Panc1 (cell line): ENCODE results near the gene ZFAND3. TPM values are rescaled to one million over a fixed set of nuclear protein-coding genes. Genes with fewer than 3 reads are reported as not detected.
"Not testable (repeated sequence)": the region's sequence is repeated elsewhere in the genome, so short reads cannot be mapped to it uniquely, and the experiment has no call there.

Experiments used
- ATAC-seq: fragments of 200-7000 bp; cut with Tn5 transposase; 2 replicates; pipeline ENCODE4 v1.9.1; 2020; ENCODE audit warnings: mild to moderate bottlenecking, moderate library complexity
- BruUV-seq: library from RNA; stranded (reverse); fragments of 400-500 nt; replicated peaks from 2 replicates; lab custom pipeline; 2021; lab: Mats Ljungman, UMichigan
- CTCF ChIA-PET: fragments of 300-600 bp; sonication (Branson Sonifier 250); formaldehyde crosslinking; loops from one replicate; lab custom pipeline; 2022; ENCODE audit warnings: antibody characterized with exemption; lab: Charles Lee
- POLR2A ChIA-PET: fragments of 300-600 bp; sonication (Branson Sonifier 250); formaldehyde crosslinking; loops from one replicate; lab custom pipeline; 2022; ENCODE audit warnings: antibody characterized with exemption; lab: Charles Lee
- DNase-seq: peaks from one replicate; pipeline ENCODE4 v3.0.0-alpha.2; 2010; ENCODE audit warnings: low read depth, low spot score
- H3K27ac ChIP-seq: 2 replicates; pipeline ENCODE4 v1.5.1; 2011; ENCODE audit warnings: mild to moderate bottlenecking, low read length, inconsistent platforms
- H3K27me3 ChIP-seq: fragments of 200-500 bp; sonication (Bioruptor generic); 2 replicates; pipeline ENCODE4 v1.6.0; 2014; ENCODE audit warnings: low read length, inconsistent platforms; ENCODE audit not compliant: control insufficient read depth, insufficient read depth
- H3K36me3 ChIP-seq: fragments of 200-500 bp; sonication (Bioruptor generic); 2 replicates; pipeline ENCODE4 v1.5.1; 2014; ENCODE audit warnings: inconsistent platforms, mild to moderate bottlenecking, low read length, moderate library complexity; ENCODE audit not compliant: control insufficient read depth, insufficient read depth
- H3K4me1 ChIP-seq: 2 replicates; pipeline ENCODE4 v1.5.1; 2011; ENCODE audit warnings: inconsistent platforms, mild to moderate bottlenecking, low read length, moderate library complexity; ENCODE audit not compliant: control insufficient read depth, insufficient read depth
- H3K4me3 ChIP-seq, 2 experiments: 2 replicates each; pipeline ENCODE4 v1.5.1; 2011 to 2012; ENCODE audit warnings: low read depth in 2 of 2, low read length in 2 of 2, mild to moderate bottlenecking in 2 of 2, inconsistent platforms in 1 of 2, moderate library complexity in 1 of 2
- H3K9me3 ChIP-seq: fragments of 200-500 bp; sonication (Bioruptor generic); 2 replicates; pipeline ENCODE4 v1.5.1; 2014; ENCODE audit warnings: low read depth, mild to moderate bottlenecking, inconsistent platforms, low read length, moderate library complexity; ENCODE audit not compliant: control insufficient read depth, insufficient read depth
- POLR2AphosphoS5 ChIP-seq: IDR thresholded peaks from 2 replicates; pipeline ENCODE4 v1.6.1; 2012; ENCODE audit warnings: mild to moderate bottlenecking, low read depth, low read length, moderate library complexity
- REST ChIP-seq, 2 experiments: IDR thresholded peaks; 2 replicates each; pipeline ENCODE4 v1.6.1; 2011 to 2012; ENCODE audit warnings: low read depth in 2 of 2, control low read depth in 1 of 2, low read length in 1 of 2, mild to moderate bottlenecking in 1 of 2, moderate library complexity in 1 of 2; ENCODE audit not compliant: insufficient read depth in 1 of 2
- SIN3A ChIP-seq: IDR thresholded peaks from 2 replicates; pipeline ENCODE4 v1.6.1; 2012; ENCODE audit warnings: low read depth, mild to moderate bottlenecking, low read length, moderate library complexity, borderline replicate concordance; ENCODE audit not compliant: insufficient read depth
- TCF7L2 ChIP-seq: IDR thresholded peaks from 2 replicates; pipeline ENCODE4 v1.6.1; 2011; ENCODE audit warnings: mild to moderate bottlenecking, low read depth, low read length, inconsistent platforms
- in situ Hi-C: cut with HindIII; loops from 2 replicates; pipeline ENCODE4 v1.10.0; 2016; ENCODE audit warnings: low sequenced_read_pairs, low pct_unique_long_range_greater_than_20kb
- intact Hi-C: fragments of 100-400 bp; cut with micrococcal nuclease; formaldehyde crosslinking; loops from one replicate; pipeline ENCODE4 v1.10.0; 2022; ENCODE audit not compliant: unreplicated experiment
- total RNA-seq: library from RNA; stranded (reverse); gene quantifications from one replicate; pipeline ENCODE4 v1.2.1, GENCODE V29; 2021; ENCODE audit not compliant: unreplicated experiment
- TF ChIP-seq, protein P1 (sequence below): fragments of 450-650 bp; IDR thresholded peaks from 2 replicates; pipeline ENCODE4 v1.5.1; 2017; ENCODE audit warnings: mild to moderate bottlenecking

Gene ZFAND3
- total RNA-seq, 1 experiment from 2014 or later: 95.9 TPM

GRCh38 chr6:37992749-37993148 is 173.2 kb downstream of the ZFAND3 start:
- H3K27me3 ChIP-seq: no peaks in the 10 kb centered on the region
- CTCF ChIA-PET: no interaction called here
- TF ChIP-seq POLR2AphosphoS5: no peak
- TF ChIP-seq, protein P1, sequence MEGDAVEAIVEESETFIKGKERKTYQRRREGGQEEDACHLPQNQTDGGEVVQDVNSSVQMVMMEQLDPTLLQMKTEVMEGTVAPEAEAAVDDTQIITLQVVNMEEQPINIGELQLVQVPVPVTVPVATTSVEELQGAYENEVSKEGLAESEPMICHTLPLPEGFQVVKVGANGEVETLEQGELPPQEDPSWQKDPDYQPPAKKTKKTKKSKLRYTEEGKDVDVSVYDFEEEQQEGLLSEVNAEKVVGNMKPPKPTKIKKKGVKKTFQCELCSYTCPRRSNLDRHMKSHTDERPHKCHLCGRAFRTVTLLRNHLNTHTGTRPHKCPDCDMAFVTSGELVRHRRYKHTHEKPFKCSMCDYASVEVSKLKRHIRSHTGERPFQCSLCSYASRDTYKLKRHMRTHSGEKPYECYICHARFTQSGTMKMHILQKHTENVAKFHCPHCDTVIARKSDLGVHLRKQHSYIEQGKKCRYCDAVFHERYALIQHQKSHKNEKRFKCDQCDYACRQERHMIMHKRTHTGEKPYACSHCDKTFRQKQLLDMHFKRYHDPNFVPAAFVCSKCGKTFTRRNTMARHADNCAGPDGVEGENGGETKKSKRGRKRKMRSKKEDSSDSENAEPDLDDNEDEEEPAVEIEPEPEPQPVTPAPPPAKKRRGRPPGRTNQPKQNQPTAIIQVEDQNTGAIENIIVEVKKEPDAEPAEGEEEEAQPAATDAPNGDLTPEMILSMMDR: no peak
- no peak for TF ChIP-seq SIN3A
- TF ChIP-seq REST (IDR thresholded peaks at IDR 0.05; ENCODE audit: insufficient read depth in 1 of 2, low read depth in 2 of 2, low read length in 1 of 2): no peak
- TF ChIP-seq TCF7L2: no peak
- no peaks in the 10 kb centered on the region for H3K36me3 ChIP-seq
- no peaks in the 10 kb centered on the region for H3K9me3 ChIP-seq
- POLR2A ChIA-PET: no interaction called here
- DNase-seq: no peak
- intact Hi-C loops (no loop called here), in situ Hi-C loops (no loop called here)
- H3K27ac ChIP-seq: no peak overlapping the region
- peaks cover 21% of the 10 kb centered on the region for H3K4me1 ChIP-seq
- ATAC-seq: no peak
- no TSS peak for BruUV-seq
- H3K4me3 ChIP-seq: no peak overlapping the region

GRCh38 chr6:37993194-37993593 is 173.7 kb downstream of the ZFAND3 start:
- POLR2A ChIA-PET, ATAC-seq, H3K27ac ChIP-seq, in situ Hi-C loops, H3K4me3 ChIP-seq, BruUV-seq, H3K27me3 ChIP-seq, H3K36me3 ChIP-seq, DNase-seq, intact Hi-C loops, H3K9me3 ChIP-seq, CTCF ChIA-PET: not testable (repeated sequence)
- peaks cover 18% of the 10 kb centered on the region for H3K4me1 ChIP-seq

DNA sequence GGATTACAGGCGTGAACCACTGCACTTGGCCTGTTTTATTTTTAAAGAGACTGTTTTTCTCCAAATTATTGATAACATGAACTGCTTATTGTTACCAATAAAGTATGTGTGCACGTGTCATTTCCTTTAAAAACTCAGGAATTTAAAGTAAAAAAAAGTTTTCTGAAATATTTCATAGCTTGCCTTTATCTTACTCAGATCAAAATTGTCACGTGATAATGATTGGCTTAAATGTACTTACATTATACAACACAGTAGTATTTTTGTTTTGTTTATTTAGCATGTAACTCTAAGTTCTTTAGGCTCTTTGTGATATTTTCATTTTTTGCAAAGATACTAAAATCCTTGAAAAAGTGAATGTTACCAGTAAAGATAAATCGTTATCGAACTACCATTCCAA is 174.1 kb downstream of the ZFAND3 start:
- ATAC-seq (no peak), DNase-seq (no peak)
- no TSS peak for BruUV-seq
- Histone ChIP-seq H3K36me3 (no peaks in the 10 kb centered on the region), H3K4me1 (peaks cover 17% of the 10 kb centered on the region), H3K4me3 (no peak overlapping the region), H3K9me3 (no peaks in the 10 kb centered on the region), H3K27ac (no peak overlapping the region), H3K27me3 (no peaks in the 10 kb centered on the region)
- TF ChIP-seq SIN3A (no peak), POLR2AphosphoS5 (no peak), REST (IDR thresholded peaks at IDR 0.05; ENCODE audit: insufficient read depth in 1 of 2, low read depth in 2 of 2, low read length in 1 of 2) (no peak), TCF7L2 (no peak)
- TF ChIP-seq, protein P1: no peak
- ChIA-PET POLR2A (interaction anchor here (0.6 kb wide), 1 partner anchor 221 kb away, joined by 3 read pairs; no protein-coding TSS in a partner anchor), CTCF (no interaction called here)
- intact Hi-C loops (no loop called here), in situ Hi-C loops (no loop called here)
